Heart left ventricle (tissue), 13 donors: ENCODE results near the gene SNX19.

Source experiments
- CTCF ChIP-seq, 12 donors: fragments of 200-600 bp; sonication (generic) in 4 of 12; IDR thresholded peaks; one replicate each; pipeline versions ENCODE4 v1.5.0 to v1.8.0; 2018 to 2022; ENCODE audit warnings: antibody characterized with exemption in 12 of 12, mild to moderate bottlenecking in 5 of 12
- POLR2A ChIP-seq, 2 donors: fragments of 450-650 bp; IDR thresholded peaks; one replicate each; pipeline ENCODE4 v1.6.1; 2017; ENCODE audit warnings: antibody characterized with exemption in 2 of 2, mild to moderate bottlenecking in 2 of 2, moderate library complexity in 2 of 2
- donor health status: ischemic (EF 13 %, LVEDD 7.1; RV severe dilation, severe dysfunction).
- donor health status: DM: no; HTN: yes; CAD: no.
- donor health status: DM: no; HTN: no; CAD: no.
- donor health status: ischemic (EF 25% LVEDD 6.9; RV normal size, moderate dysfunction).
- donor health status: ischemic (EF 25% LVEDD 5.7; RV mildly dilated, moderate dysfunction).
- donor health status: ischemic (EF 35%, LVEDD 5.7; RV mildly dilated, moderate dysfunction).
- donor health status: nonischemic (EF 11% LVEDD 7.7; RV severe dilation, severe dysfunction).
- donor health status: DM: yes; HTN: yes; CAD: no.
- donor health status: PGD.
- donor health status: ischemic (EF 29% LVEDD 5.4; RV normal size, mild dysfunction).
- donor health status: nonischemic (EF 23%, LVEDD 6.1; RV moderate dilation, normal function).

- no peak for TF ChIP-seq CTCF (IDR thresholded peaks at IDR 0.05)
- no peak for TF ChIP-seq POLR2A (IDR thresholded peaks at IDR 0.05)
Observed at GRCh38 chr11:130916910-130917309, 631 bp upstream of the SNX19 start.
